Measurements from ENCODE around the gene ATAD3A.
"Not testable (repeated sequence)": the region's sequence is repeated elsewhere in the genome, so short reads cannot be mapped to it uniquely, and the experiment has no call there.

Gene ATAD3A

DNA sequence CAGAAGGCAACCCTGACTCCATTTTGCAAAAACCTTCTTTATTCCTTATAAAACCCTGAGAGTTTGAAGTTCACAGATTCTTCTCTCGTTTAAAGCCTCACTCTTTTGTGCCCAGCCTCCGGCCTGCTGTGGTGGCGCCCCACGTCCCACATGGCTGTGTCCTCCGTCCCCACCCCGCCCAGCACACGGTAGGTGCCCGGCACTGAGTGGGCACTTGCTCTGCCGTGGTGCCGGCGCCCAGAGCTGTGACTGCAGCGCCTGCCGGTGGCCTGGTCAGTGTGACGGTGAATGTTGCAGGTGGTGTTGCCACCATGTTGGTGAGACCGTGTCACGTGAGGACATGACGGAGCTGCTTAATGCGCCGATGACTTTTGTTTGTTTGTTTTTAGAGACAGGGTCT, 9.4 kb downstream of the ATAD3A start:
- Histone ChIP-seq H3K9me3 (ENCODE audit: control insufficient read depth, insufficient read depth, low read length) (no peaks in the 10 kb centered on the region), H3K4me2 (ENCODE audit: low read length) (no peak overlapping the region), H3K27ac (ENCODE audit: low read depth, low read length) (no peak overlapping the region), H3K9me2 (replicated peaks; ENCODE audit: control insufficient read depth, low read length) (no peaks in the 10 kb centered on the region), H3K27me3 (ENCODE audit: control insufficient read depth, low read length) (no peaks in the 10 kb centered on the region), H3F3A (ENCODE audit: control insufficient read depth, insufficient read depth) (no peaks in the 10 kb centered on the region), H3K79me2 (ENCODE audit: control insufficient read depth, low read length) (peaks cover 5% of the 10 kb centered on the region), H3K36me3 (ENCODE audit: control insufficient read depth, low read length) (peaks cover 50% of the 10 kb centered on the region), H4K20me1 (ENCODE audit: control insufficient read depth, insufficient read depth, low read depth, low read length) (no peaks in the 10 kb centered on the region), H3K4me3 (ENCODE audit: low read length) (no peak overlapping the region), H3K4me1 (ENCODE audit: control insufficient read depth, low read length) (no peaks in the 10 kb centered on the region)
- TF ChIP-seq CTCF (IDR thresholded peaks at IDR 0.05; ENCODE audit: low read depth, low read length, poor library complexity, severe bottlenecking) (no peak), EZH2phosphoT487 (IDR thresholded peaks at IDR 0.05; ENCODE audit: borderline replicate concordance, low read length) (no peak)

DNA sequence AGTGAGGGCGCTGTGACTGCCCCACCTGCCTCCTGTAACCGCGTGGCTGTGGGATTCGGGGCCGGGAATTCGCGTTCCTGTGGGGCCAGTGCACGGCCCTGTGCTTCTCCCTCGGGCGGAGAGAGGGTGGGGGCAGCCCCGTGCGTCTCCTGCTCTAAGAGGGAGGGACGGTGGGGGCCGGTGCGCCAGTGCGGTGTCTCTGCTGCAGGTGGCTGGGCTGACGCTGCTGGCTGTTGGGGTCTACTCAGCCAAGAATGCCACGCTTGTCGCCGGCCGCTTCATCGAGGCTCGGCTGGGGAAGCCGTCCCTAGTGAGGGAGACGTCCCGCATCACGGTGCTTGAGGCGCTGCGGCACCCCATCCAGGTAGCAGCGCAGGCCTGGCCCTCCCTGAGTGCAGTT, 10.6 kb downstream of the ATAD3A start:
- not testable (repeated sequence) for H3K79me2 ChIP-seq (ENCODE audit: control insufficient read depth, low read length); H3K4me2 ChIP-seq (ENCODE audit: low read length); H3K27me3 ChIP-seq (ENCODE audit: control insufficient read depth, low read length); H3K9me2 ChIP-seq (replicated peaks; ENCODE audit: control insufficient read depth, low read length); H3K27ac ChIP-seq (ENCODE audit: low read depth, low read length); H3K9me3 ChIP-seq (ENCODE audit: control insufficient read depth, insufficient read depth, low read length); H4K20me1 ChIP-seq (ENCODE audit: control insufficient read depth, insufficient read depth, low read depth, low read length); H3K4me1 ChIP-seq (ENCODE audit: control insufficient read depth, low read length); H3F3A ChIP-seq (ENCODE audit: control insufficient read depth, insufficient read depth); H3K4me3 ChIP-seq (ENCODE audit: low read length)
- peaks cover 50% of the 10 kb centered on the region for H3K36me3 ChIP-seq (ENCODE audit: control insufficient read depth, low read length)

DNA sequence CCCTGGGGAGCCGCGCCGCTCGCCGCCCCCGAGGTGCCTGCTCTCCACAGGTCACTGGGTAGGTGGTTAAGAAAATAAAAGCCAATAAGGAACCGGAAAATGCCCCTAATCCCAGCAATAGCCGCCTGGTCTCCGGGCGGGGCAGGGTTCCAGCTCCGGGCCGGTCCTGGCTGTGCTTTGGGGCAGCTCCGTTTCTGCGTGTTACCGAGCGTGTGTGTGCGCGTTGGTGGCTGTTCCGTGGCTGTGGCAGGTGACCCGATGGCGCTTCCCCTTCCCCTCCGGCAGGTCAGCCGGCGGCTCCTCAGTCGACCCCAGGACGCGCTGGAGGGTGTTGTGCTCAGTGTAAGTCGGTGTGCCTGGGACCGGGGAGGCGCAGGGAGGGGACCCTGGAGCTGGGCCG, 11.3 kb downstream of the ATAD3A start:
- peaks cover 49% of the 10 kb centered on the region for H3K36me3 ChIP-seq (ENCODE audit: control insufficient read depth, low read length)
- H3K27me3 ChIP-seq (ENCODE audit: control insufficient read depth, low read length); H4K20me1 ChIP-seq (ENCODE audit: control insufficient read depth, insufficient read depth, low read depth, low read length); H3K4me1 ChIP-seq (ENCODE audit: control insufficient read depth, low read length); H3K27ac ChIP-seq (ENCODE audit: low read depth, low read length); H3K4me3 ChIP-seq (ENCODE audit: low read length); H3K9me2 ChIP-seq (replicated peaks; ENCODE audit: control insufficient read depth, low read length); H3K79me2 ChIP-seq (ENCODE audit: control insufficient read depth, low read length); H3F3A ChIP-seq (ENCODE audit: control insufficient read depth, insufficient read depth); H3K9me3 ChIP-seq (ENCODE audit: control insufficient read depth, insufficient read depth, low read length); H3K4me2 ChIP-seq (ENCODE audit: low read length): not testable (repeated sequence)

DNA sequence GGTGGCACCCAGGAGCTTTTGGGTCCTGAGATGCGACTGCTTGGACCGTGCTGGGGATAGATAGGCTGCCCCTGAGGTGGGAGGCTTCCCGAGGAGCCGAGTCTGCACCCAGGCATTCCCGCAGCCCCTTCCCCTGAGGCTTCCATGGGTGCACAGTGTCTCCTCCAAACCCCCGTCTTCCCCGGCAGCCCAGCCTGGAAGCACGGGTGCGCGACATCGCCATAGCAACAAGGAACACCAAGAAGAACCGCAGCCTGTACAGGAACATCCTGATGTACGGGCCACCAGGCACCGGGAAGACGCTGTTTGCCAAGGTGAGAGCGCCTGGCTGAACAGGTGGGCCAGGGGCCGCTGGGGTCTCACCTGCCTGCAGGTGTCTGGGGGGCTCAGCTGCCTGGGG, 11.7 kb downstream of the ATAD3A start:
- H3K4me3 ChIP-seq (ENCODE audit: low read length); H3K79me2 ChIP-seq (ENCODE audit: control insufficient read depth, low read length); H4K20me1 ChIP-seq (ENCODE audit: control insufficient read depth, insufficient read depth, low read depth, low read length); H3K27ac ChIP-seq (ENCODE audit: low read depth, low read length); H3K27me3 ChIP-seq (ENCODE audit: control insufficient read depth, low read length); H3K4me2 ChIP-seq (ENCODE audit: low read length); H3F3A ChIP-seq (ENCODE audit: control insufficient read depth, insufficient read depth); H3K4me1 ChIP-seq (ENCODE audit: control insufficient read depth, low read length); H3K9me2 ChIP-seq (replicated peaks; ENCODE audit: control insufficient read depth, low read length); H3K9me3 ChIP-seq (ENCODE audit: control insufficient read depth, insufficient read depth, low read length): not testable (repeated sequence)
- peaks cover 50% of the 10 kb centered on the region for H3K36me3 ChIP-seq (ENCODE audit: control insufficient read depth, low read length)

GRCh38 chr1:1524750-1525383, 12.9 kb downstream of the ATAD3A start:
- not testable (repeated sequence) for H3K9me3 ChIP-seq (ENCODE audit: control insufficient read depth, insufficient read depth, low read length); H3K27ac ChIP-seq (ENCODE audit: low read depth, low read length); H3K4me1 ChIP-seq (ENCODE audit: control insufficient read depth, low read length); H4K20me1 ChIP-seq (ENCODE audit: control insufficient read depth, insufficient read depth, low read depth, low read length); H3K4me2 ChIP-seq (ENCODE audit: low read length); H3F3A ChIP-seq (ENCODE audit: control insufficient read depth, insufficient read depth); H3K27me3 ChIP-seq (ENCODE audit: control insufficient read depth, low read length); H3K4me3 ChIP-seq (ENCODE audit: low read length); H3K9me2 ChIP-seq (replicated peaks; ENCODE audit: control insufficient read depth, low read length); H3K79me2 ChIP-seq (ENCODE audit: control insufficient read depth, low read length)
- peaks cover 59% of the 10 kb centered on the region for H3K36me3 ChIP-seq (ENCODE audit: control insufficient read depth, low read length)

DNA sequence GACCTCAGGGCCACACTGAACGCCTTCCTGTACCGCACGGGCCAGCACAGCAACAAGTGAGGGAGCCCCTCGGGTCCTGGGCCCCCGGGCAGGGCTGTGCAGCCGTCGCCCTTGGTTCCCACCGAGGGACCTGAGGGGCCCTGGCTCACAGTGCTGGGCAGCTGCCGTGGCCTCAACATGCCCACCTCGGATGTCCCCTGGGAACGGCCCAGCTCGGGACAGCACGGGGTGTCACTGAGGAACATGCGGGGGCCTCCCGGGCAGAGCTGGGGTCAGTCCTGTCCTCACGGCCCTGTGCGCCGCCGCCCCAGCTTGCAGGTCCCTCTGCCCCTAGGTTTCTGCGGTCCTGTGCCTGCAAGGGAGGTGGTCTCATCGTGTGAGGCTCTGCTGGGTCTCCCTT, 14.5 kb downstream of the ATAD3A start:
- peaks cover 57% of the 10 kb centered on the region for H3K36me3 ChIP-seq (ENCODE audit: control insufficient read depth, low read length)
- not testable (repeated sequence) for H3F3A ChIP-seq (ENCODE audit: control insufficient read depth, insufficient read depth); H3K4me1 ChIP-seq (ENCODE audit: control insufficient read depth, low read length); H3K9me2 ChIP-seq (replicated peaks; ENCODE audit: control insufficient read depth, low read length); H3K27ac ChIP-seq (ENCODE audit: low read depth, low read length); H3K4me3 ChIP-seq (ENCODE audit: low read length); H3K4me2 ChIP-seq (ENCODE audit: low read length); H4K20me1 ChIP-seq (ENCODE audit: control insufficient read depth, insufficient read depth, low read depth, low read length); H3K9me3 ChIP-seq (ENCODE audit: control insufficient read depth, insufficient read depth, low read length); H3K79me2 ChIP-seq (ENCODE audit: control insufficient read depth, low read length); H3K27me3 ChIP-seq (ENCODE audit: control insufficient read depth, low read length)
